Adrenal gland (tissue), 12 donors: ENCODE measurements around the gene ENTHD1. TPM values are rescaled to one million over a fixed set of nuclear protein-coding genes. Genes with fewer than 3 reads are reported as not detected.

Experiments
- DNase-seq, 7 donors: peaks; one replicate each; pipeline ENCODE4 v3.0.0-alpha.2; 2019 to 2020
- H3K27ac ChIP-seq, 5 donors: fragments of 200-600 bp; sonication (generic) in 4 of 5; 1 replicate in 3 of 5; 2 replicates in 2 of 5; pipeline versions ENCODE4 v1.5.1 to v1.8.0; 2016 to 2020; ENCODE audit warnings: mild to moderate bottlenecking in 1 of 5
- H3K27me3 ChIP-seq: fragments of 200-600 bp; 2 replicates; pipeline ENCODE4 v1.8.0; 2021
- H3K36me3 ChIP-seq, 2 donors: fragments of 200-600 bp; replicated peaks in 1 of 2; 1 replicate in 1 of 2; 2 replicates in 1 of 2; pipeline versions ENCODE4 v1.5.1 to v1.8.0; 2018 to 2022
- H3K4me1 ChIP-seq, 2 donors: fragments of 200-600 bp; replicated peaks in 1 of 2; 1 replicate in 1 of 2; 2 replicates in 1 of 2; pipeline versions ENCODE4 v1.5.1 to v1.8.0; 2018 to 2021
- H3K4me3 ChIP-seq, 4 donors: fragments of 200-600 bp; sonication (generic) in 3 of 4; one replicate each; pipeline ENCODE4 v1.5.1; 2016 to 2018
- H3K9me3 ChIP-seq, 3 donors: fragments of 200-600 bp; sonication (generic) in 1 of 3; replicated peaks in 1 of 3; 1 replicate in 2 of 3; 2 replicates in 1 of 3; pipeline versions ENCODE4 v1.5.1 to v1.8.0; 2016 to 2021
- POLR2A ChIP-seq, 2 donors: fragments of 450-650 bp; IDR thresholded peaks; one replicate each; pipeline ENCODE4 v1.6.1; 2017; ENCODE audit warnings: antibody characterized with exemption in 2 of 2, mild to moderate bottlenecking in 2 of 2, moderate library complexity in 1 of 2
- WGBS, 4 donors: extraction: QIAGEN DNeasy Blood & Tissue Kit in 2 of 4; methylation state at CpG; one replicate each; pipeline versions ENCODE4 v1.1.5 to v1.1.7; 2013 to 2017; 5-methylcytosine and 5-hydroxymethylcytosine counted together
- intact Hi-C, 2 donors: fragments of 100-400 bp; cut with DNase I; formaldehyde crosslinking; loops; one replicate each; pipeline versions ENCODE4 v1.14.1 to v1.15.0; 2022 to 2023
- polyA plus RNA-seq, 3 donors: library from polyadenylated mRNA; stranded (reverse); fragments of 200-250 nt in 2 of 3; fragments of 350-450 nt in 1 of 3; fragmentation: Illumina TruSeq in 1 of 3; extraction: RNeasy Lipid Tissue Mini Kit (QIAGEN cat#74804) in 1 of 3; gene quantifications; one replicate each; pipeline ENCODE4 v1.2.3, GENCODE V29; 2013 to 2014
- total RNA-seq, 9 donors: library from RNA; depleted of rRNA in 4 of 9; stranded (reverse); fragments of >200 nt in 4 of 9; fragments of 120-200 nt in 1 of 9; fragmentation: NEBNext Ultra II Directional in 1 of 9; extraction: Animal tissue kit (Norgen Biotek cat#: 25700) in 1 of 9; gene quantifications; one replicate each; pipeline versions ENCODE4 v1.1.0 to v1.2.4, GENCODE V29; 2013 to 2023
- TF ChIP-seq, protein P1 (sequence below), 6 experiments: fragments of 450-650 bp in 4 of 6; fragments of 200-600 bp in 2 of 6; sonication (generic) in 1 of 6; IDR thresholded peaks; 1 replicate in 5 of 6; 2 replicates in 1 of 6; pipeline versions ENCODE4 v1.5.1 to v1.8.0; 2016 to 2021; ENCODE audit warnings: antibody characterized with exemption in 6 of 6, mild to moderate bottlenecking in 2 of 6, moderate library complexity in 1 of 6
- donor health status: healthy with polysubstance abuse.
- donor health status: Bipolar disorder and iron deficiency.
- donor health status: DM: yes; HTN: yes; CAD: no.
- donor health status: DM: no; HTN: no; CAD: no.
- donor health status: DM: no; HTN: no; CAD: no.
- donor health status: DM: yes; HTN: yes; CAD: no.

The ENTHD1 gene
- total and polyA plus RNA-seq, 12 donors, result 0.07 TPM; not detected in 11

DNA sequence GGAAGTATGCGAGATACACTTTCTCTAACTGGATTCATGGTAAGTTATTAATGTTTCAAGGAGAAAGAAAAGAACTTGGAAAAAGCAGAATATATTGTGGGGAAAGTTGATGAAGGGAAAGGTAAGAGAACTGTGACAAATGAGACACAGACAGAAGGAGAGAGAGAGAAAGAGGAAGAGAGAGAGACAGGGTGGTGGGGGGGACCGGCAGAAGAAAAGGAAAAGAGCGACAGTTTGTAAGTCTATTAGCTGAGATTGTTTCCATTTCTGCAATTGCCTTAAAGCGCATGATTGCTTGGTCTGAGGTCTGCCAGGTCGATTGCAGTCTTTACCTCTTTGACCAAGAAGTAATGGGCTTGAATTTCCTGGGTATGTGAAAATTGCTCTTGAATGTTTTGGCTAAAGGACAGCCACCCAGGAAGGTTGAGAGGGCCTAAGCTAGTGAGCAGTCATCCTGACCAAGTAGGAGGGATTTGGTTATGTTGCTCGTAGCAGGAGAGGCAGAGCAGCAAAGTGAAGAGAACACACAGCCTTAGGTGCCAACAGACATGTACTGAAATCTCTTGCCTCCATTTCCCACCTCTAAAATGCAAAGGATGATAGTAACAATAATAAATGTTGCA, 43.1 kb upstream of the ENTHD1 start:
- Histone ChIP-seq H3K4me3 (no peak overlapping the region), H3K9me3 (no peaks in the 10 kb centered on the region), H3K4me1 (no peaks in the 10 kb centered on the region), H3K36me3 (no peaks in the 10 kb centered on the region), H3K27me3 (peaks cover 12% of the 10 kb centered on the region), H3K27ac (no peak overlapping the region)
- intact Hi-C loops, result no loop called here
- no peak for DNase-seq
- WGBS, 4 donors, result 59 to 71% (median 66%) methylated on average over 6 of the region's 6 CpGs
- TF ChIP-seq POLR2A (IDR thresholded peaks at IDR 0.05), result no peak
- TF ChIP-seq, protein P1, sequence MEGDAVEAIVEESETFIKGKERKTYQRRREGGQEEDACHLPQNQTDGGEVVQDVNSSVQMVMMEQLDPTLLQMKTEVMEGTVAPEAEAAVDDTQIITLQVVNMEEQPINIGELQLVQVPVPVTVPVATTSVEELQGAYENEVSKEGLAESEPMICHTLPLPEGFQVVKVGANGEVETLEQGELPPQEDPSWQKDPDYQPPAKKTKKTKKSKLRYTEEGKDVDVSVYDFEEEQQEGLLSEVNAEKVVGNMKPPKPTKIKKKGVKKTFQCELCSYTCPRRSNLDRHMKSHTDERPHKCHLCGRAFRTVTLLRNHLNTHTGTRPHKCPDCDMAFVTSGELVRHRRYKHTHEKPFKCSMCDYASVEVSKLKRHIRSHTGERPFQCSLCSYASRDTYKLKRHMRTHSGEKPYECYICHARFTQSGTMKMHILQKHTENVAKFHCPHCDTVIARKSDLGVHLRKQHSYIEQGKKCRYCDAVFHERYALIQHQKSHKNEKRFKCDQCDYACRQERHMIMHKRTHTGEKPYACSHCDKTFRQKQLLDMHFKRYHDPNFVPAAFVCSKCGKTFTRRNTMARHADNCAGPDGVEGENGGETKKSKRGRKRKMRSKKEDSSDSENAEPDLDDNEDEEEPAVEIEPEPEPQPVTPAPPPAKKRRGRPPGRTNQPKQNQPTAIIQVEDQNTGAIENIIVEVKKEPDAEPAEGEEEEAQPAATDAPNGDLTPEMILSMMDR (IDR thresholded peaks at IDR 0.05), result no peak

DNA sequence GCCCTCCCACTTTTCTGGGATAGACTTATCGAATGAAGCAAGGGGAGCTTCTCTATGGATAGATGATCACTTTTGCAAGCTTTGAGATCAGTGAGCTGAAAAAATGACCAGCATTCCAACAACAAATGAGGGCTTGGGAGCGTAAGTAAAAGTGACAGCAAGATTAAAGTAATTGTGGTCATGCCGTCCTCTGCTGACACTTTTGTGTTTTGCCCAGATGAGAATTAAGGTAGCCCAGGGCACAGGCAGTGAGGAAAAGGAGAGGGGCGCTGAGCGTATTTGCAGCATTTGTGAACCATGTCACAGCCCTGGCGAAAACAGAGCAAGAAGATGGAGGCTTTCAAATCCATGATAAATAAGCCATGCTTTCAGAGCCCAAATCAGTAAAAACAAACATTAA, 42.1 kb upstream of the ENTHD1 start:
- TF ChIP-seq, protein P1 (IDR thresholded peaks at IDR 0.05), result no peak
- TF ChIP-seq POLR2A (IDR thresholded peaks at IDR 0.05), result no peak
- H3K4me3 ChIP-seq, result no peak overlapping the region
- 56 to 70% (median 62%) methylated on average over 6 of the region's 6 CpGs for WGBS, 4 donors
- H3K9me3 ChIP-seq, result no peaks in the 10 kb centered on the region
- intact Hi-C loops, result no loop called here
- no peak for DNase-seq
- H3K27ac ChIP-seq, result no peak overlapping the region
- peaks cover 16% of the 10 kb centered on the region for H3K27me3 ChIP-seq
- H3K4me1 ChIP-seq, result no peaks in the 10 kb centered on the region
- no peaks in the 10 kb centered on the region for H3K36me3 ChIP-seq

DNA sequence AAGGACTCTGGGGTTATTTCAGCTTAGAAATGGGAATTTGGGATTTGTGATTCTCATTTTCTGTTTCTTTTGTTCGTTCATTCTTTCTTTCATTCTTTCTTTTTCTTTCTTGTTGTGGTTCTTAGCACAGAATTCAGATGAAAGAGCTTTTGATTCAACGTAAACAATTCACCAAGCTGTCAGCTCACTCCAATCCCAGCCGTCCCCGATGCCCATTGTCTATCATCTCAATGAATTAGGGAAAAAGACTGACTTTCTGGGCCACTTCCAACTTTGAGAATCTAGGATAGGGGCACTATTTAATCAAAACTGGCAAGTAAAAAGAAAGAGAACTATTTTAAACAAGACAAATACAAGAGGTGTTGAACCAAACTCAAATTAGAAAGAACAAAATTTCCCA, 41.6 kb upstream of the ENTHD1 start:
- DNase-seq, result no peak
- WGBS, 4 donors, result 75 to 81% (median 77%) methylated on average over 4 of the region's 4 CpGs
- peaks cover 19% of the 10 kb centered on the region for H3K27me3 ChIP-seq

DNA sequence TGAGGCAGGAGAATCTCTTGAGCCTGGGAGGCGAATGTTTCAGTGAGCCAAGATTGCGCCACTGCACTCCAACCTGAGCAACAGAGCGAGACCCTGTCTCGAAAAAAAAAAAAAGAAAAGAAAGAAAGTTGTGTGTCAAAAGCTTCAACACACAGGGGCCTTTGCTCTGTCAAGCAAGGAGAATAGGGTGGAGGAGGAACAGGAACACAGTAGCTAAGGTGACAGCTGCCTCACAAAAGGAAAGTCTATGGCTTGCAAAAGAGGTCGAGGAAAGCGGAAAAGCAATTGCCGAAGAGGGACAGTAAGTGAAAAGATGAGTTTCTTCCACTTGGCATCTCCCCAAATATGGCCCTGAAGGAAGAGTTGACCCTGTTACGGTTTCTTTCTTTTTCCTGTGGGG, 40.2 kb upstream of the ENTHD1 start:
- WGBS, 4 donors, result 83 to 92% (median 84%) methylated on average over 8 of the region's 8 CpGs
- DNase-seq, result no peak
- H3K27me3 ChIP-seq, result peaks cover 19% of the 10 kb centered on the region
- H3K27ac ChIP-seq, result no peak overlapping the region
- intact Hi-C loops, result no loop called here
- H3K36me3 ChIP-seq, result no peaks in the 10 kb centered on the region
- no peaks in the 10 kb centered on the region for H3K9me3 ChIP-seq
- TF ChIP-seq POLR2A (IDR thresholded peaks at IDR 0.05), result no peak
- TF ChIP-seq, protein P1 (IDR thresholded peaks at IDR 0.05), result no peak
- H3K4me1 ChIP-seq, result no peaks in the 10 kb centered on the region
- no peak overlapping the region for H3K4me3 ChIP-seq

More for the DNA sequence above, 41.6 kb upstream of the ENTHD1 start:
- H3K4me3 ChIP-seq, result no peak overlapping the region
- no peaks in the 10 kb centered on the region for H3K4me1 ChIP-seq
- H3K36me3 ChIP-seq, result no peaks in the 10 kb centered on the region
- H3K27ac ChIP-seq, result no peak overlapping the region
- TF ChIP-seq, protein P1 (IDR thresholded peaks at IDR 0.05), result no peak
- intact Hi-C loops, result no loop called here
- no peaks in the 10 kb centered on the region for H3K9me3 ChIP-seq
